Brain pericyte (primary cell): Measurements from ENCODE around the gene MEX3C.

Experiments
- DNase-seq: peaks from one replicate; pipeline ENCODE4 v3.0.0-alpha.2; 2012; ENCODE audit warnings: low read depth, low spot score

MEX3C gene

GRCh38 chr18:51197661-51198424, at the start of gene MEX3C:
Gene MEX3C (minus strand): TSS chr18:51197681. CDS start chr18:51197320, 361 bp downstream.
- peak; percentile 98 for DNase-seq

- no peak for DNase-seq
These were observed 43.7 kb upstream of the MEX3C start for GRCh38 chr18:51241226-51241625.

GRCh38 chr18:51236225-51236624, 38.7 kb upstream of the MEX3C start:
- no peak for DNase-seq

GRCh38 chr18:51235009-51235789, 37.7 kb upstream of the MEX3C start:
- no peak for DNase-seq

- no peak for DNase-seq
These were observed 36.9 kb upstream of the MEX3C start for GRCh38 chr18:51234117-51235008.

GRCh38 chr18:51229328-51229727, 31.8 kb upstream of the MEX3C start:
- no peak for DNase-seq

- DNase-seq, result no peak
These were observed 30.2 kb upstream of the MEX3C start for GRCh38 chr18:51227660-51228059.

- no peak for DNase-seq
These were observed 29.3 kb upstream of the MEX3C start for GRCh38 chr18:51226587-51227350.

GRCh38 chr18:51226068-51226467, 28.6 kb upstream of the MEX3C start:
- no peak for DNase-seq

GRCh38 chr18:51212606-51213005, 15.1 kb upstream of the MEX3C start:
- no peak for DNase-seq

GRCh38 chr18:51211552-51211951, 14.1 kb upstream of the MEX3C start:
- no peak for DNase-seq

- no peak for DNase-seq
These were observed 445 bp downstream of the MEX3C start for GRCh38 chr18:51196811-51197660.

- DNase-seq, result no peak
These were observed 1.2 kb downstream of the MEX3C start for GRCh38 chr18:51196118-51196810.

- no peak for DNase-seq
These were observed 1.9 kb downstream of the MEX3C start for GRCh38 chr18:51195451-51196117.

- no peak for DNase-seq
These were observed 2.4 kb downstream of the MEX3C start for GRCh38 chr18:51195086-51195450.

GRCh38 chr18:51194604-51195003, 2.9 kb downstream of the MEX3C start:
- DNase-seq, result no peak

GRCh38 chr18:51193621-51194287, 3.7 kb downstream of the MEX3C start:
- DNase-seq, result no peak

GRCh38 chr18:51192696-51193095, 4.8 kb downstream of the MEX3C start:
- DNase-seq, result no peak

- DNase-seq, result no peak
These were observed 5.5 kb downstream of the MEX3C start for GRCh38 chr18:51192026-51192425.
